GM06990 (cell line): ENCODE results near the gene POLR1D.

Experiments
- DNase-seq: peaks from one replicate; pipeline ENCODE4 v3.0.0-alpha.2; 2011; ENCODE audit not compliant: insufficient read length; ENCODE audit errors: extremely low read depth
- H3K27me3 ChIP-seq: replicated peaks from 2 replicates; pipeline ENCODE4 v1.6.0; 2011; ENCODE audit warnings: low read length; ENCODE audit not compliant: control insufficient read depth, insufficient read depth
- H3K36me3 ChIP-seq: 2 replicates; pipeline ENCODE4 v1.5.1; 2011; ENCODE audit warnings: low read length; ENCODE audit not compliant: control insufficient read depth, insufficient read depth
- H3K4me3 ChIP-seq: replicated peaks from 2 replicates; pipeline ENCODE4 v1.5.1; 2011; ENCODE audit warnings: low read depth, mild to moderate bottlenecking, control low read depth, low read length
- TF ChIP-seq, protein P1 (sequence below): IDR thresholded peaks from 2 replicates; pipeline ENCODE4 v1.5.1; 2011; ENCODE audit warnings: low read length, control low read depth, mild to moderate bottlenecking, inconsistent platforms; ENCODE audit not compliant: insufficient read depth, poor library complexity, severe bottlenecking

POLR1D gene, protein sequence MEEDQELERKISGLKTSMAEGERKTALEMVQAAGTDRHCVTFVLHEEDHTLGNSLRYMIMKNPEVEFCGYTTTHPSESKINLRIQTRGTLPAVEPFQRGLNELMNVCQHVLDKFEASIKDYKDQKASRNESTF

DNA sequence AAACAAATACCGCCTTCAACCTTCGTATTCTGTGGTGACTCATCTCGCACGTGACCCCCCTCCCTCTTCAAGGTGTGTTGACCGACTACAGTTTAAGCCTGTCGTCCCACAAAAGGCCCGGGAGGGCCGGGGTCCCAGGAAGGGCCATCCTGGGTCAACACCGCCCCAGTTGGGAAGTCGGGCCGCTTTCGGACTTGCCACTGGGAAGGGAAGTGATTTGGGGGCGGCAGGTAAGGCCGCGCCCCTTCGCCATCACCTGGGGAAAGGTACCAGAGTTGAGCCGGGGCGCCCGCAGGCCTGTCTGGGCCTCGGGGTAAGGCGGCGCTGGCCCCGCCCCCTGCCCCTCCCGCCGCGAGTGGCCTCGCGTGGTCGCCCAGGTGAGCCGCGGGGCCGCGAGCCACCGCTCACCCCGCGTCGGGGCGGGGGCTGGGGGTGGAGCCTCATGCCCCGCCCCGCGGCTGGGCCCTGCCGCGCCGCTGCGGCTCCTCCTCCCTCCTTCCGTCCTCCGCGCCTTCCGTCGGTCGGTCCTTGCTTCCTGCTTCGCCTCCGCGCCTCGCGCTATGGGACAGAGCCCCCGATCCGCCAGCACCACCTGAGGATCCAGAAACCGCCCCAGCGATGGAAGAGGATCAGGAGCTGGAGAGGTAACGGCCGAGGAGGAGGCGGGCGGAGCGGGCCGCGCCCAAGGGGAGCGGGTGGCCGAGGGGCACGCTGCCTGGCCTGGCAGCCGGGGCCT lies at the start of gene POLR1D:
Gene POLR1D (plus strand): TSS at position 527 of the 736 bp plus-strand sequence. CDS start 92 bp downstream, at position 619.
- Histone ChIP-seq H3K27me3 (no peaks in the 10 kb centered on the region), H3K4me3 (peak within 1 kb of the TSS; percentile 67), H3K36me3 (no peaks in the 10 kb centered on the region; the same call in 1 of the 2 replicates)
- TF ChIP-seq, protein P1, sequence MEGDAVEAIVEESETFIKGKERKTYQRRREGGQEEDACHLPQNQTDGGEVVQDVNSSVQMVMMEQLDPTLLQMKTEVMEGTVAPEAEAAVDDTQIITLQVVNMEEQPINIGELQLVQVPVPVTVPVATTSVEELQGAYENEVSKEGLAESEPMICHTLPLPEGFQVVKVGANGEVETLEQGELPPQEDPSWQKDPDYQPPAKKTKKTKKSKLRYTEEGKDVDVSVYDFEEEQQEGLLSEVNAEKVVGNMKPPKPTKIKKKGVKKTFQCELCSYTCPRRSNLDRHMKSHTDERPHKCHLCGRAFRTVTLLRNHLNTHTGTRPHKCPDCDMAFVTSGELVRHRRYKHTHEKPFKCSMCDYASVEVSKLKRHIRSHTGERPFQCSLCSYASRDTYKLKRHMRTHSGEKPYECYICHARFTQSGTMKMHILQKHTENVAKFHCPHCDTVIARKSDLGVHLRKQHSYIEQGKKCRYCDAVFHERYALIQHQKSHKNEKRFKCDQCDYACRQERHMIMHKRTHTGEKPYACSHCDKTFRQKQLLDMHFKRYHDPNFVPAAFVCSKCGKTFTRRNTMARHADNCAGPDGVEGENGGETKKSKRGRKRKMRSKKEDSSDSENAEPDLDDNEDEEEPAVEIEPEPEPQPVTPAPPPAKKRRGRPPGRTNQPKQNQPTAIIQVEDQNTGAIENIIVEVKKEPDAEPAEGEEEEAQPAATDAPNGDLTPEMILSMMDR = no peak
- DNase-seq = peak; percentile 91

DNA sequence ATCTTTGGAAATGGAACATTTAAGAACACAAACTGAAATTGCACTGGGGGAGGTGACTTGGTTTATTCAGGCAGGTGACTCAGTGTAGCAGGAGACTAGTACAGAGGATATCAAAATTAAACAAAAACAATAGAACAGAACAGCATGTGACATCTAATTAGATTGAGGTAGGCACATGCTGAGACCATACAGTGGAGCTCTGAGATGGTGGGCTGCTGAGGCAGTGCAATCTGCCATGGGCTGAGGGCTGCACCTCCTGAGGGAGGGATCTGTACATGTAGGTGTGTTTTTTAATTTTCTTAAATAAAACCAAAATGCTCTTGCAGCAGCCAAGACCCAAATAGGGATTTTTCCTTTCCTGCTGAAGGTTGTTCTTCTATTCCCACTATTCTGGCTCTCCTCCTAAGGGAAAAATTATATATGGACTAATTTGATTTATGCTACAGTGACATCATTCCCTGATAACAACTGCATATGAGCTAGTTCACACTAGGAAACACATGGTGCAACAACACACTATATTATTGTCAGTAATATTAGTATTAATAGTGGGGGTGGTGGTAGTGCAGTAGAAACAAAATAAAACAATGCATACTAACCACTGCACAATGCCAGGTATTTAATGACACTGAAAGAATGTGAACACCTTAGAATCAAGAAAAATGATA lies 49.3 kb upstream of the POLR1D start:
- Histone ChIP-seq H3K4me3 (no peak overlapping the region), H3K27me3 (no peaks in the 10 kb centered on the region), H3K36me3 (no peaks in the 10 kb centered on the region; the same call in none of the 2 replicates)
- TF ChIP-seq, protein P1 = no peak
- DNase-seq = no peak

DNA sequence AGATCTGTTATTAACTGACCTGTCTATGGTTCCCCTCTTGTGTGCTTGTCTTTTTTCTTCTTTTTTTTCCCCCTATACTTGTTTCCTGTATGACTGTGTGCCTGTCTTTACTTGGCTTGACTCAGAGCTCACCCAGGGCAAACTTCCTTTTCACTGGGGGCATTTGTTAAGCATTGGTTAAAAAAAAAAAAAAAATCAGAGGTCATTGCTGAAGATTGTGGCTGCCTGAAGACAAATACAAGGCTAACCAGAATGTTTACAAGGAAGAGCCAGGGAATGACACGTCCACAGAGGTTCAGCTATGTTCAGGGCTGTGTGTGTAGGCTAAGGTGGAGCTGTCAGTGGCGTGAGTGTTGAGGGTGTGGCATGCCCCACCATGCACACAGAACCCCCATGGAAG lies 48.4 kb upstream of the POLR1D start:
- no peaks in the 10 kb centered on the region for H3K27me3 ChIP-seq
- H3K4me3 ChIP-seq = no peak overlapping the region
- no peaks in the 10 kb centered on the region; the same call in 1 of the 2 replicates for H3K36me3 ChIP-seq
- DNase-seq = no peak
- TF ChIP-seq, protein P1 = no peak

DNA sequence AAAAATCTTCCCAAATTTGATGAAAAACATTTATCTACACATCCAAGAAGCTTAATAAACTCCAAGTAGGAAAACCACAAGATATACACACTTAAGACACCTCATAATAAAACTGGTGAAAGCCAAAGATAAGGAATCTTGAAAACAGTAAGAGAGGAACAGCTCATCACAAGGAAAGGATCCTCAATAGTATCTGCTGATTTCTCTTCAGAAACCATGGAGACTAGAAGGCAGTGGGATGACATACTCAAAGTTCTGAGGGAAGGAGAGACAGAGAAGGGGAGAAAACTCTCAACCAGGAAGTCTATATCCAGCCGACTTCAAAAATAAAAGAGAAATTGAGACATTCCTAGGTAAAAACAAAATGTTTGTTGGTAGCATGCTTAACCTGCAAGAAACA lies 47.0 kb upstream of the POLR1D start:
- Histone ChIP-seq H3K27me3 (no peaks in the 10 kb centered on the region), H3K36me3 (no peaks in the 10 kb centered on the region; the same call in 1 of the 2 replicates), H3K4me3 (no peak overlapping the region)
- TF ChIP-seq, protein P1 = no peak
- no peak for DNase-seq

DNA sequence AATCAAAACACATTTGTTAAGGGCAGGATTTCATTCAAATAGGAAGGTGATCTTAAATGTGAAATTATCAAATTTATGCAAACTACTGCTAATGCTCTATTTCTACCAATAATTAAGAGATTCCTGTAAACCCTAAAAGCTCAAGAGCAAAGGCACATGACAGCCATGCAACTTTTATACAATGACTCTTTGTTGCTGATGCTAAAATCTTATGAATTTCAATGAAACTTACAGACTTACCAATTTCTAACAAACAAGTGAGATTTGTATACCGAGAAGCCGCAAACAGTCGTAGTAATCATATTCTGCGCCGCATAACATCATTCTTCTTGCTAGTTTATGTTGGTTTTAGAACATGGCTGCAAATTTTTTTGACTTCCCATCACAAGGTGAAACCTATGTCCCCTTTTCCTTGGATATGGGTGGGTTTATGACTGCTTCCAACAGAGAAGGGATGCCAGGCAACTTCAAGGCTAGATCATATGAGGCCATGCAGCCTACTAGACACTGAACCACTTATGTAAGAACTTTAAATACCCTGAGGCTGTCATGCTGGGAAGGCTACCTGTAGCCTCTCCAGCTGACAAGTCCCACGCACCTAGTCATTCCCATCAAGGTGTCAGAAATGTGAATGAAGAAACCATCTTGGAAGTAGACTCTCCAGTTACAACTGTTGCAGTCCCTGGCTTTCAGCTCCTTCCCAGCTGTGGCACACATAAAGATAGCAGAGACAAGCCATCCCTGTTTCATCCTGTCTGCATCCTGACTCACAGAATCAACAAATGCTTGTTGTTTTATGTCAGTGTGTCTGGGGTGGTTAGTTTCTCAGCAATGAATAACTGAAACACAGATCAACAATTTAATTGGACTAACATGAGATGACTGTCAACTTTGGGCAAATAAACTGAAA lies 43.3 kb upstream of the POLR1D start:
- H3K36me3 ChIP-seq = no peaks in the 10 kb centered on the region

More for the DNA sequence above, 43.3 kb upstream of the POLR1D start:
- H3K27me3 ChIP-seq = no peaks in the 10 kb centered on the region
- no peak overlapping the region for H3K4me3 ChIP-seq
- no peak for DNase-seq
- TF ChIP-seq, protein P1 = no peak
